H1 (cell line): ENCODE results near the gene TINCR. TPM values are rescaled to one million over a fixed set of nuclear protein-coding genes. Genes with fewer than 3 reads are reported as not detected.

Source experiments
- ATF2 ChIP-seq: IDR thresholded peaks from 2 replicates; pipeline ENCODE4 v1.6.1; 2012; ENCODE audit warnings: low read length, inconsistent platforms
- CHD2 ChIP-seq: IDR thresholded peaks from 2 replicates; pipeline ENCODE4 v1.6.1; 2012; ENCODE audit warnings: low read length, improper control_type of control experiment
- JUN ChIP-seq: IDR thresholded peaks from 2 replicates; pipeline ENCODE4 v1.6.1; 2011; ENCODE audit warnings: low read depth, mild to moderate bottlenecking, improper control_type of control experiment, low read length
- PHF8 ChIP-seq: fragments of 200-600 bp; sonication (generic); conservative IDR thresholded peaks from 2 replicates; pipeline ENCODE4 v1.7.1; 2012; ENCODE audit warnings: low read depth, mild to moderate bottlenecking, inconsistent platforms, low read length, moderate library complexity
- SP2 ChIP-seq: IDR thresholded peaks from 2 replicates; pipeline ENCODE4 v1.6.1; 2012; ENCODE audit warnings: mild to moderate bottlenecking, low read length, inconsistent platforms
- SRF ChIP-seq: IDR thresholded peaks from 2 replicates; pipeline ENCODE4 v1.6.1; 2011; ENCODE audit warnings: mild to moderate bottlenecking, low read depth, low read length, moderate library complexity
- polyA plus RNA-seq, 7 experiments: library from polyadenylated mRNA; depleted of rRNA in 3 of 7; stranded (reverse) in 5 of 7; unstranded in 2 of 7; fragments of >200 nt in 5 of 7; fragments of 200-250 nt in 2 of 7; gene quantifications; 1 replicate in 5 of 7; 2 replicates in 1 of 7; 4 replicates in 1 of 7; pipeline versions ENCODE4 v1.2.1 to v1.2.3, GENCODE V29; 2011 to 2013; ENCODE audit warnings: missing spikeins in 2 of 7, mixed read lengths in 2 of 7
- total RNA-seq: library from RNA; stranded (reverse); fragmentation: NEBNext Ultra II Directional; extraction: Animal tissue kit (Norgen Biotek cat#: 25700); gene quantifications from 2 replicates; pipeline ENCODE4 v1.2.1, GENCODE V29; 2021
- TF ChIP-seq, protein P1 (sequence below): IDR thresholded peaks from 2 replicates; pipeline ENCODE4 v1.6.1; 2012; ENCODE audit warnings: inconsistent platforms

The TINCR gene
- total and polyA plus RNA-seq, 2 of the 8 experiments (the other 6 are each of a cell fraction or from before 2014, with no cell fraction given), result 0.52 to 1.4 TPM

DNA sequence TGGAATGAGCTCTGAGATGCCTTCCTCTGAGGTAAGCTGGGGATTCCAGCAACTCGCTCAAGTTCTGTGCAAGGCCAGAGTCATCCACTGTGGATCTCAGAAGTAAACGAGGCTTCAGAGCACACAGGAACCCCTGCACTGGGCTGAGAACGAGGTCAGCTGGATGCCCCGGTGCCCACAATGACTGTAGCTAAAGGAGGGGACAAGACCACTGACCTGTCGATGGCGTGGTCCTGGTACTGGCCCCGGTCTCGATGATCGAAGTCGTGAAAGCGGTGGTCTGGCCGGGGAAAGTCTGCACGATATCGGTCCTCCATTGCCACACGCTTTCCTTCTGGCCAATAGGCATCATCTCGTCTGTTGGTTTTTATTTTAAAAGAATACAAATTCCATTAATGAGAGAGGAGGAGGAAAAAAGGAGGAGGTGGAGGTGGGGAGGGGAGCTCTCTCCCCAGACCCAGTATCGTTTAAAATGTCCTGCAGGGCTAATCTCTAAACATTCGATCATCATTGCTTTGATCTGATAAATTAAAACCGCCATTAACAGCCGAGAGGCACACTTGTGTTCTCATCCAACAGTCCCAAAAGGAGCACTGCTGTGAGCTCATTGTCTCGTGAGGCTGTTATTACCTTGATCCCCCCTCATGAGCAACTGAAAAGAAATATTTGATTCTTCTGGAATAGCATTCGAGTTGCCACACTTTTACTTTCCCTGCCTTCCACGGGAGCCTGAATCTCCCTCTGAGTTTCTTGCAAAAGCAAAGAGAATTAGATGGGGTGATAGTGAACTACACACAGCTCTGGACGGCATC is 25.0 kb upstream of the TINCR start (continued):
- TF ChIP-seq SP2 (no peak), SRF (no peak), JUN (no peak), ATF2 (no peak), CHD2 (no peak), PHF8 (no peak)
- TF ChIP-seq, protein P1, sequence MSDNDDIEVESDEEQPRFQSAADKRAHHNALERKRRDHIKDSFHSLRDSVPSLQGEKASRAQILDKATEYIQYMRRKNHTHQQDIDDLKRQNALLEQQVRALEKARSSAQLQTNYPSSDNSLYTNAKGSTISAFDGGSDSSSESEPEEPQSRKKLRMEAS, result no peak
